HCT116 (cell line): ENCODE measurements around the gene MRTFB. TPM values are rescaled to one million over a fixed set of nuclear protein-coding genes. Genes with fewer than 3 reads are reported as not detected.

ENCODE experiments used
- ATAC-seq: fragments of 200-7000 bp; cut with Tn5 transposase; 2 replicates; pipeline ENCODE4 v1.9.1; 2020; ENCODE audit warnings: mild to moderate bottlenecking, moderate library complexity
- BruUV-seq: library from RNA; stranded (reverse); fragments of 400-500 nt; replicated peaks from 2 replicates; lab custom pipeline; 2021; lab: Mats Ljungman, UMichigan
- CTCF ChIA-PET: fragments of 300-600 bp; sonication (Branson Sonifier 250); formaldehyde crosslinking; loops from one replicate; lab custom pipeline; 2021; ENCODE audit warnings: antibody characterized with exemption; lab: Charles Lee
- POLR2A ChIA-PET: fragments of 300-600, 350-600 bp; sonication (Branson Sonifier 250); formaldehyde crosslinking; loops from one replicate; lab custom pipeline; 2021; ENCODE audit warnings: antibody characterized with exemption; lab: Charles Lee
- RAD21 ChIA-PET, 2 experiments: fragments of 300-600 bp; sonication (Branson Sonifier 250); formaldehyde crosslinking; loops; one replicate each; lab custom pipeline; 2023; ENCODE audit warnings: low total read pairs in 2 of 2; ENCODE audit not compliant: uncharacterized antibody in 2 of 2, unreplicated experiment in 2 of 2, low non-redundant PET in 1 of 2; lab: Charles Lee
- DNase-seq: peaks from one replicate; pipeline ENCODE4 v3.0.0-alpha.2; 2010; ENCODE audit warnings: low read depth, low spot score
- H2AFZ ChIP-seq: fragments of 200-600 bp; shearing (Covaris generic), sonication (generic); 2 replicates; pipeline ENCODE4 v1.6.1; 2017; ENCODE audit warnings: low read depth, mixed run types, mixed read lengths, antibody characterized with exemption, low read length; ENCODE audit not compliant: poor library complexity, severe bottlenecking
- H3K27ac ChIP-seq: 2 replicates; pipeline ENCODE4 v1.5.1; 2012; ENCODE audit warnings: low read depth, low read length
- H3K27me3 ChIP-seq: fragments of 200-600 bp; sonication (generic); 2 replicates; pipeline ENCODE4 v1.6.1; 2016; ENCODE audit warnings: mixed run types, low read length, mixed read lengths; ENCODE audit not compliant: insufficient read depth
- H3K36me3 ChIP-seq, 2 experiments: fragments of 200-500 bp in 1 of 2; fragments of 200-600 bp in 1 of 2; sonication (Bioruptor generic) in 1 of 2; sonication (generic) in 1 of 2; 2 replicates each; pipeline versions ENCODE4 v1.5.1 to v1.6.1; 2014 to 2016; ENCODE audit warnings: low read length in 2 of 2, inconsistent platforms in 1 of 2, mixed read lengths in 1 of 2, mixed run types in 1 of 2; ENCODE audit not compliant: insufficient read depth in 2 of 2, control insufficient read depth in 1 of 2
- H3K4me1 ChIP-seq, 2 experiments: fragments of 200-600 bp in 1 of 2; sonication (generic) in 1 of 2; 2 replicates each; pipeline versions ENCODE4 v1.5.1 to v1.6.1; 2012 to 2017; ENCODE audit warnings: low read length in 2 of 2, inconsistent platforms in 1 of 2, mild to moderate bottlenecking in 1 of 2, mixed read lengths in 1 of 2, mixed run types in 1 of 2, moderate library complexity in 1 of 2; ENCODE audit not compliant: insufficient read depth in 2 of 2, control insufficient read depth in 1 of 2
- H3K4me2 ChIP-seq: fragments of 200-600 bp; sonication (generic); 2 replicates; pipeline ENCODE4 v1.6.1; 2017; ENCODE audit warnings: mixed run types, low read length, mixed read lengths
- H3K4me3 ChIP-seq, 2 experiments: fragments of 200-600 bp in 1 of 2; sonication (generic) in 1 of 2; replicated peaks in 1 of 2; 2 replicates each; pipeline ENCODE4 v1.5.1; 2011 to 2016; ENCODE audit warnings: low read length in 2 of 2, control low read depth in 1 of 2, low read depth in 1 of 2, mild to moderate bottlenecking in 1 of 2, mixed read lengths in 1 of 2, mixed run types in 1 of 2
- H3K79me2 ChIP-seq: fragments of 200-600 bp; sonication (generic); 2 replicates; pipeline ENCODE4 v1.6.1; 2017; ENCODE audit warnings: mild to moderate bottlenecking, mixed run types, low read length, moderate library complexity, mixed read lengths; ENCODE audit not compliant: insufficient read depth
- H3K9ac ChIP-seq: fragments of 200-600 bp; sonication (generic); 2 replicates; pipeline ENCODE4 v1.6.1; 2016; ENCODE audit warnings: low read length, mixed read lengths
- H3K9me2 ChIP-seq: fragments of 200-600 bp; sonication (generic), shearing (Covaris generic); 2 replicates; pipeline ENCODE4 v1.6.1; 2017; ENCODE audit warnings: mixed run types, mild to moderate bottlenecking, moderate library complexity; ENCODE audit not compliant: insufficient read depth
- H3K9me3 ChIP-seq, 2 experiments: fragments of 200-500 bp in 1 of 2; fragments of 200-600 bp in 1 of 2; sonication (Bioruptor generic) in 1 of 2; sonication (generic) in 1 of 2; 2 replicates each; pipeline ENCODE4 v1.6.1; 2014 to 2017; ENCODE audit warnings: low read length in 2 of 2, mixed read lengths in 2 of 2, inconsistent platforms in 1 of 2, low read depth in 1 of 2, mild to moderate bottlenecking in 1 of 2, mixed run types in 1 of 2, moderate library complexity in 1 of 2; ENCODE audit not compliant: control insufficient read depth in 1 of 2, insufficient read depth in 1 of 2
- H4K20me1 ChIP-seq: fragments of 200-600 bp; sonication (generic), shearing (Covaris generic); 2 replicates; pipeline ENCODE4 v1.6.1; 2017; ENCODE audit warnings: mixed run types, mild to moderate bottlenecking, moderate library complexity; ENCODE audit not compliant: insufficient read depth
- CBX3 ChIP-seq: IDR thresholded peaks from 2 replicates; pipeline ENCODE4 v1.6.1; 2012; ENCODE audit warnings: low read depth
- CEBPB ChIP-seq: IDR thresholded peaks from 2 replicates; pipeline ENCODE4 v1.6.1; 2012; ENCODE audit warnings: low read depth
- EGR1 ChIP-seq: IDR thresholded peaks from 2 replicates; pipeline ENCODE4 v1.6.1; 2012; ENCODE audit warnings: low read depth
- ELF1 ChIP-seq: IDR thresholded peaks from 2 replicates; pipeline ENCODE4 v1.6.1; 2012; ENCODE audit warnings: low read depth, borderline replicate concordance
- EZH2 ChIP-seq: fragments of 200-600 bp; sonication (generic); IDR thresholded peaks from 2 replicates; pipeline ENCODE4 v1.6.1; 2017; ENCODE audit warnings: antibody characterized with exemption, mixed run types
- FOSL1 ChIP-seq: IDR thresholded peaks from 2 replicates; pipeline ENCODE4 v1.6.1; 2012; ENCODE audit warnings: low read depth
- JUND ChIP-seq: IDR thresholded peaks from 2 replicates; pipeline ENCODE4 v1.6.1; 2012
- RAD21 ChIP-seq: IDR thresholded peaks from 2 replicates; pipeline ENCODE4 v1.6.1; 2012; ENCODE audit warnings: low read depth, mild to moderate bottlenecking
- SIN3A ChIP-seq: IDR thresholded peaks from 2 replicates; pipeline ENCODE4 v1.6.1; 2012; ENCODE audit warnings: low read depth
- SP1 ChIP-seq: IDR thresholded peaks from 2 replicates; pipeline ENCODE4 v1.6.1; 2012; ENCODE audit warnings: low read depth
- SRF ChIP-seq: IDR thresholded peaks from 2 replicates; pipeline ENCODE4 v1.6.1; 2012; ENCODE audit warnings: low read depth
- TCF7L2 ChIP-seq: IDR thresholded peaks from 2 replicates; pipeline ENCODE4 v1.7.0; 2011; ENCODE audit warnings: borderline replicate concordance, inconsistent platforms; ENCODE audit not compliant: insufficient read depth, insufficient read length; ENCODE audit errors: extremely low read depth
- YY1 ChIP-seq: IDR thresholded peaks from 2 replicates; pipeline ENCODE4 v1.6.1; 2011; ENCODE audit warnings: low read length, low read depth, moderate library complexity, mild to moderate bottlenecking; ENCODE audit not compliant: insufficient replicate concordance; ENCODE audit errors: extremely low read depth
- ZFX ChIP-seq: fragments of 450-650 bp; IDR thresholded peaks from 2 replicates; pipeline ENCODE4 v1.6.1; 2017
- intact Hi-C: fragments of 100-400 bp; cut with micrococcal nuclease; formaldehyde crosslinking; loops from 2 replicates; pipeline ENCODE4 v1.10.0; 2022
- total RNA-seq: library from RNA; stranded (reverse); gene quantifications from one replicate; pipeline ENCODE4 v1.2.1, GENCODE V29; 2021; ENCODE audit not compliant: unreplicated experiment
- TF ChIP-seq, protein P1 (sequence below): IDR thresholded peaks from 2 replicates; pipeline ENCODE4 v1.6.1; 2011; ENCODE audit warnings: mild to moderate bottlenecking, low read length, moderate library complexity; ENCODE audit not compliant: insufficient replicate concordance; ENCODE audit errors: extremely low read depth
- TF ChIP-seq, protein P2 (sequence below): IDR thresholded peaks from 2 replicates; pipeline ENCODE4 v1.6.1; 2012; ENCODE audit warnings: low read depth
- TF ChIP-seq, protein P3 (sequence below): IDR thresholded peaks from 2 replicates; pipeline ENCODE4 v1.6.1; 2012

Gene MRTFB
- total RNA-seq, 1 experiment from 2014 or later = 39.0 TPM

DNA sequence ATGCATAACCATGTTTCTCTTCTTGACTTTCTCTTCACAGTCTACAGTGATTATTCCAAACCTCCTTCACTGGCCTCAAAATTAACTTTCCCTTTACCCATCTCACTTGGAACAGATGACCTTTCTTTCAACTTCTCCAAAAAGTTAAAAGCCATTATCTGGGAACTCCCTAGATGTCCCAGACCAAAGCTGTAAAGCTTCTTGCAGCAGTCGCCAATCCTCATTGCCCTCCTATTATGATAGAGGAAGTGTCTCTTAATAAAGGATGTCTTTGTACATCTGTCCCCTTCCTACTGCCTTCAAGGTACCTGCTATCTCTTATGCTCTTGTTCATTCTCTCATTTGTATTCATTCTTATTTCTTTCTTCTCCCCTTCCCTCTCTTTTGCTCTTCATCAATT, 127.5 kb downstream of the MRTFB start:
- H3K27me3 ChIP-seq = no peaks in the 10 kb centered on the region
- RAD21 ChIA-PET = no interaction called here
- 0 out of 4 replicates have a peak, but pooled peaks cover 0 to 2% of the 10 kb centered on the region in 2 experiments for H3K4me1 ChIP-seq
- no peak overlapping the region for H2AFZ ChIP-seq
- H3K9ac ChIP-seq = no peak overlapping the region
- H3K27ac ChIP-seq = no peak overlapping the region
- no peaks in the 10 kb centered on the region for H3K36me3 ChIP-seq
- ATAC-seq = no peak
- POLR2A ChIA-PET = no interaction called here
- H3K79me2 ChIP-seq = no peaks in the 10 kb centered on the region
- H4K20me1 ChIP-seq = no peaks in the 10 kb centered on the region; the same call in 1 of the 2 replicates
- TF ChIP-seq EZH2 (no peak), CEBPB (no peak), JUND (no peak), YY1 (no peak)
- TF ChIP-seq, protein P1, sequence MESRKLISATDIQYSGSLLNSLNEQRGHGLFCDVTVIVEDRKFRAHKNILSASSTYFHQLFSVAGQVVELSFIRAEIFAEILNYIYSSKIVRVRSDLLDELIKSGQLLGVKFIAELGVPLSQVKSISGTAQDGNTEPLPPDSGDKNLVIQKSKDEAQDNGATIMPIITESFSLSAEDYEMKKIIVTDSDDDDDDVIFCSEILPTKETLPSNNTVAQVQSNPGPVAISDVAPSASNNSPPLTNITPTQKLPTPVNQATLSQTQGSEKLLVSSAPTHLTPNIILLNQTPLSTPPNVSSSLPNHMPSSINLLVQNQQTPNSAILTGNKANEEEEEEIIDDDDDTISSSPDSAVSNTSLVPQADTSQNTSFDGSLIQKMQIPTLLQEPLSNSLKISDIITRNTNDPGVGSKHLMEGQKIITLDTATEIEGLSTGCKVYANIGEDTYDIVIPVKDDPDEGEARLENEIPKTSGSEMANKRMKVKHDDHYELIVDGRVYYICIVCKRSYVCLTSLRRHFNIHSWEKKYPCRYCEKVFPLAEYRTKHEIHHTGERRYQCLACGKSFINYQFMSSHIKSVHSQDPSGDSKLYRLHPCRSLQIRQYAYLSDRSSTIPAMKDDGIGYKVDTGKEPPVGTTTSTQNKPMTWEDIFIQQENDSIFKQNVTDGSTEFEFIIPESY = no peak
- BruUV-seq = no TSS peak
- DNase-seq = no peak
- intact Hi-C loops = no loop called here
- H3K9me3 ChIP-seq = no peaks in the 10 kb centered on the region
- H3K4me2 ChIP-seq = no peak overlapping the region
- no peaks in the 10 kb centered on the region for H3K9me2 ChIP-seq
- CTCF ChIA-PET = no interaction called here
- no peak overlapping the region for H3K4me3 ChIP-seq

DNA sequence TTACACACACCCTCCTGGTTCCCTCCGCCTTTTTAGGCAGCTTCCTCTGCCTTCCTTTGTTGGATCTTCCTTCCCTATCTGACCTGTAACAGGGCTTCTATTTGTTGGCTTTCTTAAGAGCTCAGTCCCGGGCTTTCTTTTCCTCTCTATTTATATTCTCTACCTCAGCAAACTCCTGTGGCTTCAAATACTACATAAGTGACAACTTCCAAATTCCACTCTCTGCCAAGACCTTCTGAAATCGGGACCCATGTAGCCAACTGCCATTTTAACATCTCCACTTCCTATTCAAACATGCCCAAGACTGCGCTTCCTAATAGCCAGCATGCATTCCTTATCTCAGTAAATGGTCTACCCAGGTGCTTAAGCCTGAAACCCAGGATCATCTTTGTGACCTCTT, 128.1 kb downstream of the MRTFB start:
- no peaks in the 10 kb centered on the region for H3K79me2 ChIP-seq
- ChIA-PET POLR2A (no interaction called here), CTCF (no interaction called here), RAD21 (no interaction called here)
- no peak overlapping the region for H2AFZ ChIP-seq
- no peaks in the 10 kb centered on the region for H3K27me3 ChIP-seq
- no peaks in the 10 kb centered on the region for H3K36me3 ChIP-seq
- intact Hi-C loops = no loop called here
- H4K20me1 ChIP-seq = no peaks in the 10 kb centered on the region; the same call in 1 of the 2 replicates
- no peak for DNase-seq
- H3K27ac ChIP-seq = no peak overlapping the region
- no TSS peak for BruUV-seq
- no peaks in the 10 kb centered on the region for H3K9me3 ChIP-seq
- TF ChIP-seq SIN3A = no peak
- no peak for TF ChIP-seq ZFX
- no peak for TF ChIP-seq EZH2
- no peak for TF ChIP-seq FOSL1
- no peak for TF ChIP-seq SP1
- TF ChIP-seq, protein P2, sequence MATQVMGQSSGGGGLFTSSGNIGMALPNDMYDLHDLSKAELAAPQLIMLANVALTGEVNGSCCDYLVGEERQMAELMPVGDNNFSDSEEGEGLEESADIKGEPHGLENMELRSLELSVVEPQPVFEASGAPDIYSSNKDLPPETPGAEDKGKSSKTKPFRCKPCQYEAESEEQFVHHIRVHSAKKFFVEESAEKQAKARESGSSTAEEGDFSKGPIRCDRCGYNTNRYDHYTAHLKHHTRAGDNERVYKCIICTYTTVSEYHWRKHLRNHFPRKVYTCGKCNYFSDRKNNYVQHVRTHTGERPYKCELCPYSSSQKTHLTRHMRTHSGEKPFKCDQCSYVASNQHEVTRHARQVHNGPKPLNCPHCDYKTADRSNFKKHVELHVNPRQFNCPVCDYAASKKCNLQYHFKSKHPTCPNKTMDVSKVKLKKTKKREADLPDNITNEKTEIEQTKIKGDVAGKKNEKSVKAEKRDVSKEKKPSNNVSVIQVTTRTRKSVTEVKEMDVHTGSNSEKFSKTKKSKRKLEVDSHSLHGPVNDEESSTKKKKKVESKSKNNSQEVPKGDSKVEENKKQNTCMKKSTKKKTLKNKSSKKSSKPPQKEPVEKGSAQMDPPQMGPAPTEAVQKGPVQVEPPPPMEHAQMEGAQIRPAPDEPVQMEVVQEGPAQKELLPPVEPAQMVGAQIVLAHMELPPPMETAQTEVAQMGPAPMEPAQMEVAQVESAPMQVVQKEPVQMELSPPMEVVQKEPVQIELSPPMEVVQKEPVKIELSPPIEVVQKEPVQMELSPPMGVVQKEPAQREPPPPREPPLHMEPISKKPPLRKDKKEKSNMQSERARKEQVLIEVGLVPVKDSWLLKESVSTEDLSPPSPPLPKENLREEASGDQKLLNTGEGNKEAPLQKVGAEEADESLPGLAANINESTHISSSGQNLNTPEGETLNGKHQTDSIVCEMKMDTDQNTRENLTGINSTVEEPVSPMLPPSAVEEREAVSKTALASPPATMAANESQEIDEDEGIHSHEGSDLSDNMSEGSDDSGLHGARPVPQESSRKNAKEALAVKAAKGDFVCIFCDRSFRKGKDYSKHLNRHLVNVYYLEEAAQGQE = no peak
- TF ChIP-seq RAD21 = no peak
- TF ChIP-seq, protein P3, sequence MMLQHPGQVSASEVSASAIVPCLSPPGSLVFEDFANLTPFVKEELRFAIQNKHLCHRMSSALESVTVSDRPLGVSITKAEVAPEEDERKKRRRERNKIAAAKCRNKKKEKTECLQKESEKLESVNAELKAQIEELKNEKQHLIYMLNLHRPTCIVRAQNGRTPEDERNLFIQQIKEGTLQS = no peak
- TF ChIP-seq SRF = no peak
- TF ChIP-seq CBX3 = no peak
- no peak for TF ChIP-seq JUND
- no peak for TF ChIP-seq YY1
- no peak for TF ChIP-seq ELF1
- TF ChIP-seq EGR1 = no peak
- no peak for TF ChIP-seq TCF7L2
- no peak for TF ChIP-seq CEBPB
- H3K9ac ChIP-seq = no peak overlapping the region
- no peaks in the 10 kb centered on the region for H3K9me2 ChIP-seq
- H3K4me3 ChIP-seq = no peak overlapping the region
- ATAC-seq = no peak
- 0 out of 4 replicates have a peak, but pooled peaks cover 0 to 2% of the 10 kb centered on the region in 2 experiments for H3K4me1 ChIP-seq
- no peak overlapping the region for H3K4me2 ChIP-seq
